Type B pancreatic cell (in vitro differentiated cells): Measurements from ENCODE around the gene NDUFV2. TPM values are rescaled to one million over a fixed set of nuclear protein-coding genes. Genes with fewer than 3 reads are reported as not detected.

ENCODE experiments used
- DNase-seq: peaks from one replicate; pipeline ENCODE4 v3.0.0; 2021; ENCODE audit warnings: mixed read lengths; ENCODE audit not compliant: unreplicated experiment; ENCODE audit errors: extremely low spot score
- H3K27ac Mint-ChIP-seq: 2 replicates; pipeline ENCODE4 v1.8.0; 2021; ENCODE audit warnings: mild to moderate bottlenecking, mixed read lengths
- H3K27me3 Mint-ChIP-seq: 2 replicates; pipeline ENCODE4 v1.8.0; 2021; ENCODE audit warnings: mixed read lengths
- H3K36me3 Mint-ChIP-seq: 2 replicates; pipeline ENCODE4 v1.8.0; 2021; ENCODE audit warnings: mixed read lengths
- H3K4me1 Mint-ChIP-seq: one replicate; pipeline ENCODE4 v1.8.0; 2021; ENCODE audit warnings: mixed read lengths; ENCODE audit not compliant: unreplicated experiment
- H3K4me3 Mint-ChIP-seq: 2 replicates; pipeline ENCODE4 v1.8.0; 2021; ENCODE audit warnings: mild to moderate bottlenecking, mixed read lengths
- H3K9me3 Mint-ChIP-seq: 2 replicates; pipeline ENCODE4 v1.8.0; 2021; ENCODE audit warnings: mixed read lengths
- total RNA-seq: library from RNA; stranded (reverse); gene quantifications from 2 replicates; pipeline ENCODE4 v1.2.1, GENCODE V29; 2021; ENCODE audit warnings: low replicate concordance
- TF ChIP-seq, protein P1 (sequence below): fragments of 200-600 bp; sonication (generic); conservative IDR thresholded peaks from 2 replicates; pipeline ENCODE4 v1.5.0; 2021; ENCODE audit warnings: antibody characterized with exemption, mild to moderate bottlenecking

The NDUFV2 gene
- total RNA-seq, 1 donor from 2014 or later, result 135 TPM

- H3K36me3 Mint-ChIP-seq, result peaks cover 25% of the 10 kb centered on the region
- TF ChIP-seq, protein P1, sequence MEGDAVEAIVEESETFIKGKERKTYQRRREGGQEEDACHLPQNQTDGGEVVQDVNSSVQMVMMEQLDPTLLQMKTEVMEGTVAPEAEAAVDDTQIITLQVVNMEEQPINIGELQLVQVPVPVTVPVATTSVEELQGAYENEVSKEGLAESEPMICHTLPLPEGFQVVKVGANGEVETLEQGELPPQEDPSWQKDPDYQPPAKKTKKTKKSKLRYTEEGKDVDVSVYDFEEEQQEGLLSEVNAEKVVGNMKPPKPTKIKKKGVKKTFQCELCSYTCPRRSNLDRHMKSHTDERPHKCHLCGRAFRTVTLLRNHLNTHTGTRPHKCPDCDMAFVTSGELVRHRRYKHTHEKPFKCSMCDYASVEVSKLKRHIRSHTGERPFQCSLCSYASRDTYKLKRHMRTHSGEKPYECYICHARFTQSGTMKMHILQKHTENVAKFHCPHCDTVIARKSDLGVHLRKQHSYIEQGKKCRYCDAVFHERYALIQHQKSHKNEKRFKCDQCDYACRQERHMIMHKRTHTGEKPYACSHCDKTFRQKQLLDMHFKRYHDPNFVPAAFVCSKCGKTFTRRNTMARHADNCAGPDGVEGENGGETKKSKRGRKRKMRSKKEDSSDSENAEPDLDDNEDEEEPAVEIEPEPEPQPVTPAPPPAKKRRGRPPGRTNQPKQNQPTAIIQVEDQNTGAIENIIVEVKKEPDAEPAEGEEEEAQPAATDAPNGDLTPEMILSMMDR, result no peak
Observed at GRCh38 chr18:9173770-9174233, 71.3 kb downstream of the NDUFV2 start.

DNA sequence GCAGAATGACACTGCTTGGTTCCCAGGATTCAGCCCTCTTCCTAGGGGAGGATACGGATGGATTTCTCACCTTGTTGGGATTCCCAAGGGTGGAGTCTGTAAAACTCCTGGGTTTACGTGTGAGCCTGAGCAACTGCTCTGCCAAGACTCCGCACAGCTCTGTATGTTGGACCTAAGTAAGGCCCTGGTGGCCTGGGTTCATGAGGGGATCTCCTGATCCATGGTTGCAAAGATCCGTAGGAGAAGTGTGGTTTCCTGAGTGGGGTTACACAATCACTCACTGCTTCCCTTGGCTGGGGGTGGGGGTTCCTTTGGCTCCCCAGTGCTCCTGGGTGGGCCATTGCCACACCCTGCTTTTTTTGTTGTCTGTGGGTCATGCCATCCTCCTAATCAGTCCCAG lies 71.8 kb downstream of the NDUFV2 start:
- TF ChIP-seq, protein P1, result no peak
- Mint-ChIP-seq H3K4me1 (no peaks in the 10 kb centered on the region), H3K27me3 (no peaks in the 10 kb centered on the region), H3K9me3 (peaks cover 3% of the 10 kb centered on the region), H3K4me3 (no peak overlapping the region), H3K36me3 (peaks cover 22% of the 10 kb centered on the region), H3K27ac (no peak overlapping the region)
- DNase-seq, result no peak

More at GRCh38 chr18:9173770-9174233, 71.3 kb downstream of the NDUFV2 start:
- H3K27me3 Mint-ChIP-seq, result no peaks in the 10 kb centered on the region
- H3K9me3 Mint-ChIP-seq, result peaks cover 6% of the 10 kb centered on the region
- no peaks in the 10 kb centered on the region for H3K4me1 Mint-ChIP-seq
- no peak overlapping the region for H3K4me3 Mint-ChIP-seq
- DNase-seq, result no peak
- H3K27ac Mint-ChIP-seq, result no peak overlapping the region

- no peak for DNase-seq
- H3K27ac Mint-ChIP-seq, result no peak overlapping the region
- H3K4me3 Mint-ChIP-seq, result no peak overlapping the region
- H3K9me3 Mint-ChIP-seq, result no peaks in the 10 kb centered on the region
- TF ChIP-seq, protein P1, result no peak
- peaks cover 18% of the 10 kb centered on the region for H3K36me3 Mint-ChIP-seq
- H3K4me1 Mint-ChIP-seq, result no peaks in the 10 kb centered on the region
- H3K27me3 Mint-ChIP-seq, result no peaks in the 10 kb centered on the region
Observed at GRCh38 chr18:9175115-9175514, 72.6 kb downstream of the NDUFV2 start.

DNA sequence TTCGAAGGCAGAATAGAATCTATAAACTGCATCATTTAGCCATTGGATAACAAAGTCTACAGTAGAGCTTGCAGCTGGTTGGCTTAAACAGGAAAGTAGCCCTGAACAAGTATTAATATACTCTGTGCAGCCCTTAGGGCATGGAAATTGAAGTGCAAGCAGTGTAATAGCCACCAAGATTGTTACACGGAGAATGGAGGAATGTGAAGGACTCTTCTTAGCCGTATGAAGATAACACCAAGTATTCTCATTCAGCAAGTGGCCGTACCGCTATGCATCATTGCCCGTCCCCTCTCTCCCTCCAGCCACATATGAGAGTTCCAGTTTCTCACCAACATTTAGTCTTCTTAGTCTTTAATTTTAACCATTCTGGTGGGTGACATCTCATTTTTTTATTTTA lies 74.5 kb downstream of the NDUFV2 start:
- Mint-ChIP-seq H3K4me3 (no peak overlapping the region), H3K27me3 (no peaks in the 10 kb centered on the region), H3K4me1 (no peaks in the 10 kb centered on the region), H3K36me3 (peaks cover 8% of the 10 kb centered on the region), H3K9me3 (no peaks in the 10 kb centered on the region), H3K27ac (no peak overlapping the region)
- TF ChIP-seq, protein P1, result no peak
- DNase-seq, result no peak

DNA sequence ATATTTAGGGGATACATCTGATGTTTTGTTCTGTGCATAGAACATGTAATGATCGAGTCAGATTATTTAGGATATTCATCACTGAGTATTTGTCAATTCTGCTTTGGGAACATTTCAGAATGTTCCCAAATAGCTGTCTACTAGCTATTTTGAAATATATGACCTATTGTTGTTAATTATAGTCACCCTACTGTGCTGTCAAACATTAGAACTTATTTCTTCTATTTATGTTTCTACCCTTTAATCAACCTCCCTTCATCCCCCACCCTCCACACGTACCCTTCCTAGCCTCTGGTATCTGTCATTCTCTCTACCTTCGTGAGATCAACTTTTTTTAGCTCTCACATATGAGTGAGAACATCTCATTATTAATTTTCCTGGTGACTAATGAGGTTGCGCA lies 75.0 kb downstream of the NDUFV2 start:
- Mint-ChIP-seq H3K27ac (no peak overlapping the region), H3K4me1 (no peaks in the 10 kb centered on the region), H3K9me3 (no peaks in the 10 kb centered on the region), H3K27me3 (no peaks in the 10 kb centered on the region), H3K36me3 (peaks cover 6% of the 10 kb centered on the region), H3K4me3 (no peak overlapping the region)
- no peak for DNase-seq
- TF ChIP-seq, protein P1, result no peak

DNA sequence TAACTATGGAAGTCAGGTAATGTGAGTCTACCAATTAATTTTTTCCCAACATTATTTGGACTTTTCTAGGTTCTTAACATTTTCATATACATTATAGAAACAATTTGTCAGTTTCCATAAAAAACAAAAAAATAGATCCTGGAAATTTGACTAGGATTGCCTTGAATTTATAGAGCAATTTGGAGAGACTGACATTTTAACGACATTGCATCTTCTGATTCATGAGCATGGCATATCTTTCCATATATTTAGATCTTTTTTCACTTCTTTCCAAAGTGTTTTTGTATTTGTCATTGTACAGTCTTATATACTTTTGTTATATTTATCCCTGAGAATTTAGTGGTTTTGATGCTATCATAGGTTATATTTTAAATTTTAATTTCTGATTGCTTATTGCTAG lies 76.1 kb downstream of the NDUFV2 start:
- TF ChIP-seq, protein P1, result no peak
- H3K9me3 Mint-ChIP-seq, result no peaks in the 10 kb centered on the region
- peaks cover 16% of the 10 kb centered on the region for H3K36me3 Mint-ChIP-seq
- no peak overlapping the region for H3K27ac Mint-ChIP-seq
- no peak overlapping the region for H3K4me3 Mint-ChIP-seq
- no peak for DNase-seq
- no peaks in the 10 kb centered on the region for H3K4me1 Mint-ChIP-seq
- no peaks in the 10 kb centered on the region for H3K27me3 Mint-ChIP-seq
